K562 (cell line): Measurements from ENCODE around the gene APLNR. TPM values are rescaled to one million over a fixed set of nuclear protein-coding genes. Genes with fewer than 3 reads are reported as not detected.

Source experiments
- ATAC-seq: fragments of 200-7000 bp; cut with Tn5 transposase; 3 replicates; pipeline ENCODE4 v1.9.1; 2020; ENCODE audit warnings: moderate library complexity
- BruUV-seq: library from RNA; stranded (reverse); fragments of 400-500 nt; replicated peaks from 2 replicates; lab custom pipeline; 2021; lab: Mats Ljungman, UMichigan
- CTCF ChIA-PET: fragments of 300-600 bp; formaldehyde crosslinking; extraction: SDS; loops from one replicate; lab custom pipeline; 2021; ENCODE audit warnings: low intra/inter-chr PET ratio; lab: Yijun Ruan, JAX
- POLR2A ChIA-PET: fragments of 300-600, 350-650 bp; sonication (Branson Sonifier 250); formaldehyde crosslinking; extraction: SDS; loops from one replicate; lab custom pipeline; 2021; ENCODE audit warnings: antibody characterized with exemption, inconsistent platforms; lab: Yijun Ruan, JAX
- DNase-seq, 4 experiments: peaks; one replicate each; pipeline versions ENCODE4 v3.0.0 to v3.0.0-alpha.2; 2011 to 2018; ENCODE audit warnings: low spot score in 3 of 4, mixed read lengths in 3 of 4; ENCODE audit errors: extremely low read depth in 1 of 4
- FAIRE-seq: peaks from 2 replicates; lab custom pipeline; 2011; peaks lifted over from hg19 to GRCh38; lab: Jason Lieb, UNC
- H2AFZ ChIP-seq: 2 replicates; pipeline ENCODE4 v1.6.0; 2011; ENCODE audit warnings: low read depth, low read length, control low read depth, inconsistent platforms
- H3K27ac ChIP-seq: fragments of 200-600 bp; 3 replicates; pipeline ENCODE4 v1.8.0; 2011; ENCODE audit warnings: low read depth, mild to moderate bottlenecking, control low read depth, inconsistent platforms, low read length, moderate library complexity, mixed read lengths; ENCODE audit errors: extremely low read depth
- H3K27me3 ChIP-seq, 2 experiments: fragments of 300-600 bp in 1 of 2; 2 replicates in 1 of 2; 3 replicates in 1 of 2; pipeline versions ENCODE4 v1.6.0 to v1.8.0; 2011; ENCODE audit warnings: inconsistent platforms in 2 of 2, low read length in 2 of 2, mild to moderate bottlenecking in 1 of 2, mixed read lengths in 1 of 2, moderate library complexity in 1 of 2; ENCODE audit not compliant: control insufficient read depth in 2 of 2, insufficient read depth in 2 of 2
- H3K36me3 ChIP-seq: fragments of 300-600 bp; 3 replicates; pipeline ENCODE4 v1.8.0; 2011; ENCODE audit warnings: mild to moderate bottlenecking, low read length, inconsistent platforms; ENCODE audit not compliant: control insufficient read depth, insufficient read depth
- H3K4me1 ChIP-seq, 2 experiments: fragments of 200-600 bp in 1 of 2; replicated peaks in 1 of 2; 2 replicates in 1 of 2; 3 replicates in 1 of 2; pipeline versions ENCODE4 v1.5.1 to v1.8.0; 2011; ENCODE audit warnings: inconsistent platforms in 2 of 2, low read length in 2 of 2, mild to moderate bottlenecking in 1 of 2, mixed read lengths in 1 of 2, moderate library complexity in 1 of 2; ENCODE audit not compliant: control insufficient read depth in 2 of 2, insufficient read depth in 2 of 2
- H3K4me2 ChIP-seq: 2 replicates; pipeline ENCODE4 v1.6.1; 2011; ENCODE audit warnings: low read length, control low read depth, inconsistent platforms, mixed read lengths; ENCODE audit not compliant: insufficient read depth
- H3K4me3 ChIP-seq: fragments of 200-600 bp; sonication (generic), shearing (Covaris generic); 2 replicates; pipeline ENCODE4 v1.5.1; 2016; ENCODE audit warnings: control low read depth, inconsistent platforms
- H3K79me2 ChIP-seq: fragments of 200-600 bp; 3 replicates; pipeline ENCODE4 v1.8.0; 2011; ENCODE audit warnings: low read length, inconsistent platforms; ENCODE audit not compliant: control insufficient read depth, insufficient read depth
- H3K9ac ChIP-seq, 2 experiments: 2 replicates each; pipeline versions ENCODE4 v1.6.0 to v1.6.1; 2011; ENCODE audit warnings: low read depth in 2 of 2, low read length in 2 of 2, control low read depth in 1 of 2, inconsistent platforms in 1 of 2, mild to moderate bottlenecking in 1 of 2, mixed read lengths in 1 of 2; ENCODE audit not compliant: insufficient read depth in 1 of 2
- H3K9me1 ChIP-seq: one replicate; pipeline ENCODE4 v1.6.0; 2011; ENCODE audit warnings: inconsistent platforms, mild to moderate bottlenecking, low read length, moderate library complexity; ENCODE audit not compliant: control insufficient read depth, insufficient read depth
- H3K9me3 ChIP-seq: replicated peaks from 2 replicates; pipeline ENCODE4 v1.5.1; 2011; ENCODE audit warnings: low read depth, low read length, inconsistent platforms; ENCODE audit not compliant: control insufficient read depth, insufficient read depth
- H4K20me1 ChIP-seq: replicated peaks from 2 replicates; pipeline ENCODE4 v1.6.1; 2011; ENCODE audit warnings: low read length, inconsistent platforms, mixed read lengths; ENCODE audit not compliant: control insufficient read depth, insufficient read depth
- CBX5 ChIP-seq: IDR thresholded peaks from 2 replicates; pipeline ENCODE4 v1.6.1; 2014; ENCODE audit warnings: low read depth, borderline replicate concordance
- CC2D1A ChIP-seq: fragments of 450-650 bp; IDR thresholded peaks from 2 replicates; pipeline ENCODE4 v1.6.1; 2017; ENCODE audit warnings: mild to moderate bottlenecking
- ETV5 ChIP-seq: sonication (generic); formaldehyde crosslinking; IDR thresholded peaks from 2 replicates; pipeline ENCODE4 v1.4.0; 2020; ENCODE audit warnings: low read depth, mild to moderate bottlenecking, missing genetic modification reagents
- ILK ChIP-seq: fragments of 450-650 bp; IDR thresholded peaks from 2 replicates; pipeline ENCODE4 v1.6.1; 2016; ENCODE audit warnings: missing genetic modification characterization, low read depth, mild to moderate bottlenecking, missing compliant biosample characterization, moderate library complexity, borderline replicate concordance
- MED1 ChIP-seq: sonication (generic); formaldehyde crosslinking; IDR thresholded peaks from 2 replicates; pipeline ENCODE4 v1.8.1; 2023; ENCODE audit warnings: missing genetic modification reagents, borderline replicate concordance
- POLR2AphosphoS2 ChIP-seq: IDR thresholded peaks from 2 replicates; pipeline ENCODE4 v1.6.1; 2012; ENCODE audit warnings: low read length, improper control_type of control experiment
- SOX6 ChIP-seq: fragments of 450-650 bp; IDR thresholded peaks from 2 replicates; pipeline ENCODE4 v1.6.1; 2014; ENCODE audit warnings: mild to moderate bottlenecking
- SREBF1 ChIP-seq: fragments of 150-350 bp; IDR thresholded peaks from 2 replicates; pipeline ENCODE4 v1.6.1; 2014; ENCODE audit warnings: antibody characterized with exemption, low read depth, low read length, borderline replicate concordance
- SRSF1 ChIP-seq: fragments of 200-400 bp; formaldehyde crosslinking; IDR thresholded peaks from 2 replicates; pipeline ENCODE4 v1.6.1; 2017; ENCODE audit warnings: mild to moderate bottlenecking, low read depth, low read length, moderate library complexity
- ZNF12 ChIP-seq: sonication (generic); formaldehyde crosslinking; IDR thresholded peaks from 2 replicates; pipeline ENCODE4 v1.4.0; 2020; ENCODE audit warnings: mild to moderate bottlenecking, missing genetic modification reagents
- ZNF232 ChIP-seq: sonication (generic); formaldehyde crosslinking; IDR thresholded peaks from 2 replicates; pipeline ENCODE4 v1.8.0; 2022; ENCODE audit warnings: mild to moderate bottlenecking, missing genetic modification reagents
- ZNF41 ChIP-seq: fragments of 250-450 bp; sonication (Bioruptor Pico); conservative IDR thresholded peaks from 2 replicates; pipeline ENCODE4 v1.4.0; 2020; ENCODE audit warnings: mild to moderate bottlenecking
- ZNF695 ChIP-seq: fragments of 450-650 bp; formaldehyde crosslinking; IDR thresholded peaks from 2 replicates; pipeline ENCODE4 v1.4.0; 2020; ENCODE audit warnings: mild to moderate bottlenecking, moderate library complexity
- ZNF717 ChIP-seq: fragments of 250-450 bp; sonication (Bioruptor Pico); IDR thresholded peaks from 2 replicates; pipeline ENCODE4 v1.5.0; 2021
- ZNF830 ChIP-seq: fragments of 250-450 bp; sonication (Bioruptor Pico); IDR thresholded peaks from 2 replicates; pipeline ENCODE4 v1.5.0; 2021; ENCODE audit warnings: mild to moderate bottlenecking
- WGBS: fragments of 100-300 bp; shearing (Covaris generic); methylation state at CpG from one replicate; pipeline ENCODE4 v1.1.6; 2016; ENCODE audit warnings: low coverage, mixed read lengths; ENCODE audit not compliant: insufficient coverage; ENCODE audit errors: missing lambda C conversion rate; 5-methylcytosine and 5-hydroxymethylcytosine counted together
- in situ Hi-C: fragments of 300-500 bp; cut with MboI; formaldehyde crosslinking; loops from 4 replicates; pipeline ENCODE4 v1.15.0; 2018; ENCODE audit warnings: inconsistent platforms, mixed read lengths
- intact Hi-C: fragments of 100-400 bp; cut with micrococcal nuclease; formaldehyde crosslinking; loops from 2 replicates; pipeline ENCODE4 v1.14.2; 2022
- polyA plus RNA-seq, 8 experiments: library from polyadenylated mRNA; depleted of rRNA in 4 of 8; stranded (reverse) in 5 of 8; unstranded in 3 of 8; fragments of >200 nt; fragmentation: Nextera tagmentation in 2 of 8; fragmentation: Illumina TruSeq in 1 of 8; extraction: Ambion mirVana in 2 of 8; extraction: Trizol in 1 of 8; gene quantifications; 2 replicates each; pipeline versions ENCODE4 v1.2.1 to v1.2.3, GENCODE V29; 2011 to 2014; ENCODE audit warnings: inconsistent platforms in 1 of 8, missing spikeins in 1 of 8
- total RNA-seq, 7 experiments: library from RNA; depleted of rRNA in 6 of 7; stranded (reverse); fragments of >200 nt in 6 of 7; fragmentation: Illumina TruSeq in 2 of 7; extraction: Trizol in 2 of 7; gene quantifications; 2 replicates each; pipeline versions ENCODE4 v1.2.1 to v1.2.3, GENCODE V29; 2011 to 2021; ENCODE audit warnings: low replicate concordance in 1 of 7
- TF ChIP-seq, protein P1 (sequence below): conservative IDR thresholded peaks from 2 replicates; pipeline ENCODE4 v1.6.1; 2011; ENCODE audit warnings: low read depth, mild to moderate bottlenecking, low read length; ENCODE audit not compliant: control insufficient read depth
- TF ChIP-seq, protein P2 (sequence below): fragments of 450-650 bp; IDR thresholded peaks from 2 replicates; pipeline ENCODE4 v1.6.1; 2017; ENCODE audit warnings: antibody characterized with exemption, mild to moderate bottlenecking
- TF ChIP-seq, protein P3 (sequence below): fragments of 200-800 bp; sonication (Bioruptor generic); IDR thresholded peaks from 2 replicates; pipeline ENCODE4 v1.6.1; 2017; ENCODE audit warnings: missing genetic modification characterization, missing compliant biosample characterization

Gene APLNR
- total and polyA plus RNA-seq, 9 of the 15 experiments (the other 6 are each of a cell fraction or from before 2014, with no cell fraction given), result 0.15 to 2.0 (median 0.65) TPM

DNA sequence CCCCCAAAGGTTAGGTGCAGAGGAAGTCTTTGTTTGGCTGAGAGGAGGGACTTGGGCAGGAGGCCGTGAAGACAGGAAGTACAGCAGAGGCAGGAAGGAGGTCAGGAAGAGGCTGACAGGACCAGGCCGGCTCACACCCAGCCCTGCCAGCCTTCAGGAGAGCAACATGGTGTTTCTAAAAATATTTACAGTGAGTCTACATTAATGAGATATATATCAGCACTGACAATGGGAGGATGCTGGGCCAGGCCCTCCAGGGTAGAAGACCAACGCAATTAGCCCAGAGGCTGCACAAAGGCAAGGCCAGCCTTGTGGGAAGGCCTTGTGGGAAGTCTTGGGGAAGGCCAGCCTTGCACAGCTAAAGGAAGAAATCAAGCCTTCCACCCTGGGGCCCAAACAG, 7.9 kb upstream of the APLNR start:
- no TSS peak for BruUV-seq
- H3K36me3 ChIP-seq, result no peaks in the 10 kb centered on the region
- FAIRE-seq (no peak), DNase-seq (no peak), ATAC-seq (no peak)
- peak overlapping the region; percentile 60 for H2AFZ ChIP-seq
- no peaks in the 10 kb centered on the region for H3K27me3 ChIP-seq
- no peaks in the 10 kb centered on the region for H4K20me1 ChIP-seq
- in situ Hi-C loops (loop anchor here (5.0 to 10.0 kb wide), 2 partner anchors 113 to 240 kb away; no protein-coding TSS in a partner anchor), intact Hi-C loops (loop anchor here (5.0 to 10.0 kb wide), 2 partner anchors 53 to 1300 kb away; no protein-coding TSS in a partner anchor)
- peaks cover 19 to 37% of the 10 kb centered on the region in 2 experiments; a peak in 4 of 5 replicates for H3K4me1 ChIP-seq
- ChIA-PET POLR2A (no interaction called here), CTCF (no interaction called here)
- H3K9ac ChIP-seq, result no peak overlapping the region
- no peaks in the 10 kb centered on the region for H3K9me3 ChIP-seq
- no peaks in the 10 kb centered on the region for H3K9me1 ChIP-seq
- TF ChIP-seq, protein P1, sequence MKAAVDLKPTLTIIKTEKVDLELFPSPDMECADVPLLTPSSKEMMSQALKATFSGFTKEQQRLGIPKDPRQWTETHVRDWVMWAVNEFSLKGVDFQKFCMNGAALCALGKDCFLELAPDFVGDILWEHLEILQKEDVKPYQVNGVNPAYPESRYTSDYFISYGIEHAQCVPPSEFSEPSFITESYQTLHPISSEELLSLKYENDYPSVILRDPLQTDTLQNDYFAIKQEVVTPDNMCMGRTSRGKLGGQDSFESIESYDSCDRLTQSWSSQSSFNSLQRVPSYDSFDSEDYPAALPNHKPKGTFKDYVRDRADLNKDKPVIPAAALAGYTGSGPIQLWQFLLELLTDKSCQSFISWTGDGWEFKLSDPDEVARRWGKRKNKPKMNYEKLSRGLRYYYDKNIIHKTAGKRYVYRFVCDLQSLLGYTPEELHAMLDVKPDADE, result no peak
- TF ChIP-seq CC2D1A, result no peak
- TF ChIP-seq, protein P2, sequence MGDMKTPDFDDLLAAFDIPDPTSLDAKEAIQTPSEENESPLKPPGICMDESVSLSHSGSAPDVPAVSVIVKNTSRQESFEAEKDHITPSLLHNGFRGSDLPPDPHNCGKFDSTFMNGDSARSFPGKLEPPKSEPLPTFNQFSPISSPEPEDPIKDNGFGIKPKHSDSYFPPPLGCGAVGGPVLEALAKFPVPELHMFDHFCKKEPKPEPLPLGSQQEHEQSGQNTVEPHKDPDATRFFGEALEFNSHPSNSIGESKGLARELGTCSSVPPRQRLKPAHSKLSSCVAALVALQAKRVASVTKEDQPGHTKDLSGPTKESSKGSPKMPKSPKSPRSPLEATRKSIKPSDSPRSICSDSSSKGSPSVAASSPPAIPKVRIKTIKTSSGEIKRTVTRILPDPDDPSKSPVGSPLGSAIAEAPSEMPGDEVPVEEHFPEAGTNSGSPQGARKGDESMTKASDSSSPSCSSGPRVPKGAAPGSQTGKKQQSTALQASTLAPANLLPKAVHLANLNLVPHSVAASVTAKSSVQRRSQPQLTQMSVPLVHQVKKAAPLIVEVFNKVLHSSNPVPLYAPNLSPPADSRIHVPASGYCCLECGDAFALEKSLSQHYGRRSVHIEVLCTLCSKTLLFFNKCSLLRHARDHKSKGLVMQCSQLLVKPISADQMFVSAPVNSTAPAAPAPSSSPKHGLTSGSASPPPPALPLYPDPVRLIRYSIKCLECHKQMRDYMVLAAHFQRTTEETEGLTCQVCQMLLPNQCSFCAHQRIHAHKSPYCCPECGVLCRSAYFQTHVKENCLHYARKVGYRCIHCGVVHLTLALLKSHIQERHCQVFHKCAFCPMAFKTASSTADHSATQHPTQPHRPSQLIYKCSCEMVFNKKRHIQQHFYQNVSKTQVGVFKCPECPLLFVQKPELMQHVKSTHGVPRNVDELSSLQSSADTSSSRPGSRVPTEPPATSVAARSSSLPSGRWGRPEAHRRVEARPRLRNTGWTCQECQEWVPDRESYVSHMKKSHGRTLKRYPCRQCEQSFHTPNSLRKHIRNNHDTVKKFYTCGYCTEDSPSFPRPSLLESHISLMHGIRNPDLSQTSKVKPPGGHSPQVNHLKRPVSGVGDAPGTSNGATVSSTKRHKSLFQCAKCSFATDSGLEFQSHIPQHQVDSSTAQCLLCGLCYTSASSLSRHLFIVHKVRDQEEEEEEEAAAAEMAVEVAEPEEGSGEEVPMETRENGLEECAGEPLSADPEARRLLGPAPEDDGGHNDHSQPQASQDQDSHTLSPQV, result no peak
- TF ChIP-seq SOX6, result no peak
- TF ChIP-seq ZNF695, result no peak
- no peak for TF ChIP-seq ZNF830
- TF ChIP-seq SREBF1, result no peak
- no peak for TF ChIP-seq SRSF1
- no peak for TF ChIP-seq ZNF12
- no peak for TF ChIP-seq ZNF232 (CRISPR knock-in tag)
- TF ChIP-seq ZNF41 (CRISPR knock-in tag), result no peak
- TF ChIP-seq CBX5, result no peak
- TF ChIP-seq MED1 (CRISPR knock-in tag), result no peak
- no peak for TF ChIP-seq ETV5 (CRISPR knock-in tag)
- TF ChIP-seq, protein P3, sequence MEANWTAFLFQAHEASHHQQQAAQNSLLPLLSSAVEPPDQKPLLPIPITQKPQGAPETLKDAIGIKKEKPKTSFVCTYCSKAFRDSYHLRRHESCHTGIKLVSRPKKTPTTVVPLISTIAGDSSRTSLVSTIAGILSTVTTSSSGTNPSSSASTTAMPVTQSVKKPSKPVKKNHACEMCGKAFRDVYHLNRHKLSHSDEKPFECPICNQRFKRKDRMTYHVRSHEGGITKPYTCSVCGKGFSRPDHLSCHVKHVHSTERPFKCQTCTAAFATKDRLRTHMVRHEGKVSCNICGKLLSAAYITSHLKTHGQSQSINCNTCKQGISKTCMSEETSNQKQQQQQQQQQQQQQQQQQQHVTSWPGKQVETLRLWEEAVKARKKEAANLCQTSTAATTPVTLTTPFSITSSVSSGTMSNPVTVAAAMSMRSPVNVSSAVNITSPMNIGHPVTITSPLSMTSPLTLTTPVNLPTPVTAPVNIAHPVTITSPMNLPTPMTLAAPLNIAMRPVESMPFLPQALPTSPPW (CRISPR knock-in tag), result no peak
- no peak for TF ChIP-seq ZNF717 (CRISPR knock-in tag)
- no peak for TF ChIP-seq ILK (tag)
- no peak for TF ChIP-seq POLR2AphosphoS2
- H3K4me3 ChIP-seq, result no peak overlapping the region
- WGBS, result 28% methylated on average over 3 of the region's 3 CpGs
- no peak overlapping the region for H3K27ac ChIP-seq
- H3K4me2 ChIP-seq, result no peak overlapping the region
- H3K79me2 ChIP-seq, result no peaks in the 10 kb centered on the region
